Measurements from ENCODE around the gene LARGE1. TPM values are rescaled to one million over a fixed set of nuclear protein-coding genes. Genes with fewer than 3 reads are reported as not detected.

Gene LARGE1
- total RNA-seq, 2 donors from 2014 or later: 80.5 to 101 TPM

GRCh38 chr22:33588860-33589259, 331.4 kb downstream of the LARGE1 start:
- Histone ChIP-seq H3K36me3 (no peaks in the 10 kb centered on the region), H3K4me1 (no peaks in the 10 kb centered on the region), H3K4me3 (no peak overlapping the region), H3K27ac (no peak overlapping the region), H3K27me3 (no peaks in the 10 kb centered on the region), H3K9me3 (no peaks in the 10 kb centered on the region)
- TF ChIP-seq CTCF (IDR thresholded peaks at IDR 0.05): no peak
- no peak for DNase-seq (ENCODE audit: low spot score)

- Histone ChIP-seq H3K36me3 (no peaks in the 10 kb centered on the region), H3K4me1 (peaks cover 0 to 7% of the 10 kb centered on the region in 2 donors), H3K27me3 (no peaks in the 10 kb centered on the region), H3K4me3 (no peak overlapping the region), H3K27ac (no peak overlapping the region), H3K9me3 (no peaks in the 10 kb centered on the region)
- no peak for DNase-seq (ENCODE audit: low spot score)
- no peak for TF ChIP-seq CTCF (IDR thresholded peaks at IDR 0.05)
These were observed 336.1 kb downstream of the LARGE1 start for GRCh38 chr22:33584152-33584551.

GRCh38 chr22:33582822-33583400, 337.4 kb downstream of the LARGE1 start:
- no peak for DNase-seq (ENCODE audit: low spot score)
- Histone ChIP-seq H3K9me3 (no peaks in the 10 kb centered on the region), H3K36me3 (no peaks in the 10 kb centered on the region), H3K27ac (no peak overlapping the region), H3K27me3 (no peaks in the 10 kb centered on the region), H3K4me1 (peaks cover 0 to 19% of the 10 kb centered on the region in 2 donors), H3K4me3 (no peak overlapping the region)
- no peak for TF ChIP-seq CTCF (IDR thresholded peaks at IDR 0.05)

GRCh38 chr22:33580310-33580709, 340.0 kb downstream of the LARGE1 start:
- H3K36me3 ChIP-seq: no peaks in the 10 kb centered on the region
- no peaks in the 10 kb centered on the region for H3K9me3 ChIP-seq
- H3K4me3 ChIP-seq: no peak overlapping the region
- H3K27ac ChIP-seq: no peak overlapping the region
- no peak for DNase-seq (ENCODE audit: low spot score)
- H3K27me3 ChIP-seq: no peaks in the 10 kb centered on the region
- no peak for TF ChIP-seq CTCF (IDR thresholded peaks at IDR 0.05)
- peaks cover 0 to 19% of the 10 kb centered on the region in 2 donors for H3K4me1 ChIP-seq

GRCh38 chr22:33579448-33580093, 340.7 kb downstream of the LARGE1 start:
- peak; percentile 73 for DNase-seq (ENCODE audit: low spot score)
- peak; percentile 90 to 95 for TF ChIP-seq CTCF (IDR thresholded peaks at IDR 0.05)
- H3K27me3 ChIP-seq: no peaks in the 10 kb centered on the region
- no peaks in the 10 kb centered on the region for H3K9me3 ChIP-seq
- no peak overlapping the region for H3K4me3 ChIP-seq
- H3K36me3 ChIP-seq: no peaks in the 10 kb centered on the region
- no peak overlapping the region for H3K27ac ChIP-seq
- peaks cover 0 to 19% of the 10 kb centered on the region in 2 donors for H3K4me1 ChIP-seq

Measured in right atrium auricular region (tissue), 2 donors.